Smooth muscle cell (in vitro differentiated cells): ENCODE data around the gene ELN. TPM values are rescaled to one million over a fixed set of nuclear protein-coding genes. Genes with fewer than 3 reads are reported as not detected.

Experiments used
- DNase-seq: peaks from one replicate; lab custom pipeline; 2025; ENCODE audit not compliant: unreplicated experiment; lab: John Stamatoyannopoulos, UW
- H2AFZ ChIP-seq: fragments of 200-600 bp; sonication (generic); 2 replicates; pipeline ENCODE4 v1.6.0; 2016; ENCODE audit warnings: antibody characterized with exemption, low read depth, mild to moderate bottlenecking
- H3F3A ChIP-seq: fragments of 200-600 bp; sonication (generic); 2 replicates; pipeline ENCODE4 v1.6.0; 2017; ENCODE audit warnings: antibody characterized with exemption, low read depth
- H3K27ac ChIP-seq: fragments of 200-600 bp; sonication (generic); 2 replicates; pipeline ENCODE4 v1.5.1; 2016; ENCODE audit warnings: low read depth, mild to moderate bottlenecking
- H3K27me3 ChIP-seq: fragments of 200-600 bp; sonication (generic); 2 replicates; pipeline ENCODE4 v1.6.1; 2016; ENCODE audit warnings: low read depth, mild to moderate bottlenecking
- H3K36me3 ChIP-seq: fragments of 200-600 bp; sonication (generic); 2 replicates; pipeline ENCODE4 v1.5.1; 2016; ENCODE audit warnings: low read depth
- H3K4me1 ChIP-seq: fragments of 200-600 bp; sonication (generic); 2 replicates; pipeline ENCODE4 v1.5.1; 2016; ENCODE audit warnings: low read depth
- H3K4me2 ChIP-seq: fragments of 200-600 bp; sonication (generic); 2 replicates; pipeline ENCODE4 v1.6.0; 2016; ENCODE audit warnings: mild to moderate bottlenecking
- H3K4me3 ChIP-seq: fragments of 200-600 bp; sonication (generic); 2 replicates; pipeline ENCODE4 v1.5.1; 2016; ENCODE audit warnings: mild to moderate bottlenecking
- H3K79me2 ChIP-seq: fragments of 200-600 bp; sonication (generic); 2 replicates; pipeline ENCODE4 v1.6.0; 2016; ENCODE audit warnings: low read depth, mild to moderate bottlenecking
- H3K9ac ChIP-seq: fragments of 200-600 bp; sonication (generic); 2 replicates; pipeline ENCODE4 v1.6.0; 2016; ENCODE audit warnings: low read depth
- H3K9me3 ChIP-seq: fragments of 200-600 bp; sonication (generic); replicated peaks from 2 replicates; pipeline ENCODE4 v1.5.1; 2016; ENCODE audit warnings: low read depth
- H4K20me1 ChIP-seq: fragments of 200-600 bp; sonication (generic); 2 replicates; pipeline ENCODE4 v1.6.0; 2016; ENCODE audit warnings: low read depth
- WGBS: methylation state at CpG from one replicate; pipeline ENCODE4 v1.1.7; 2016; ENCODE audit warnings: low lambda C conversion rate; 5-methylcytosine and 5-hydroxymethylcytosine counted together
- polyA plus RNA-seq: library from polyadenylated mRNA; unstranded; fragments of >200 nt; fragmentation: Nextera tagmentation; extraction: Ambion mirVana; gene quantifications from 2 replicates; pipeline ENCODE4 v1.2.1, GENCODE V29; 2016
- total RNA-seq: library from RNA; depleted of rRNA; stranded (reverse); fragments of >200 nt; gene quantifications from 2 replicates; pipeline ENCODE4 v1.2.3, GENCODE V29; 2014
- TF ChIP-seq, protein P1 (sequence below): fragments of 200-600 bp; sonication (generic); IDR thresholded peaks from 2 replicates; pipeline ENCODE4 v1.5.1; 2017; ENCODE audit warnings: borderline replicate concordance, mild to moderate bottlenecking, antibody characterized with exemption; ENCODE audit not compliant: insufficient read depth, poor library complexity, severe bottlenecking

Gene ELN
- total and polyA plus RNA-seq, 2 experiments from 2014 or later, result 0.13 TPM; not detected in 1

DNA sequence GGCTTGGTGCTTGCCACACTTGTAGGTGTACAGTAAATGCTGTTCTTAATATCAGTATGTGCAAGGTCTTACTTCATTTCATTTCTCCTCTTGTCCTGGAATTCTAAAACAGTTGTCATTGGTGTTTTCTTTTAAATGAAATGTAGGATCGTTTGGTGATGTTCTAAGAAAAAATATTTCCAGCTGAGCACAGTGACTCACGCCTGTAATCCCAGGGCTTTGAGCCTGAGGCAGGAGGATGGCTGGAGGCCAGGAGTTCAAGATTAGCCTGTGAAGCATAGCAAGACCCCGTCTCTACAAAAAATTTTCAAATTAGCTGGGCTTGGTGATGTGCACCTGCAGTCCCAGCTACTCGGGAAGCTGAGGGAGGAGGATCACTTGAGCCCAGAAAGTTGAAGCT is 32.6 kb upstream of the ELN start:
- no peaks in the 10 kb centered on the region for H3K9me3 ChIP-seq
- no peak overlapping the region for H2AFZ ChIP-seq
- DNase-seq, result no peak
- H3K27ac ChIP-seq, result no peak overlapping the region
- no peaks in the 10 kb centered on the region for H3K79me2 ChIP-seq
- H3K36me3 ChIP-seq, result no peaks in the 10 kb centered on the region
- H3K9ac ChIP-seq, result no peak overlapping the region
- H3F3A ChIP-seq, result no peaks in the 10 kb centered on the region
- no peak overlapping the region for H3K4me3 ChIP-seq
- H3K4me2 ChIP-seq, result no peak overlapping the region
- WGBS, result 53% methylated on average over 4 of the region's 4 CpGs
- TF ChIP-seq, protein P1, sequence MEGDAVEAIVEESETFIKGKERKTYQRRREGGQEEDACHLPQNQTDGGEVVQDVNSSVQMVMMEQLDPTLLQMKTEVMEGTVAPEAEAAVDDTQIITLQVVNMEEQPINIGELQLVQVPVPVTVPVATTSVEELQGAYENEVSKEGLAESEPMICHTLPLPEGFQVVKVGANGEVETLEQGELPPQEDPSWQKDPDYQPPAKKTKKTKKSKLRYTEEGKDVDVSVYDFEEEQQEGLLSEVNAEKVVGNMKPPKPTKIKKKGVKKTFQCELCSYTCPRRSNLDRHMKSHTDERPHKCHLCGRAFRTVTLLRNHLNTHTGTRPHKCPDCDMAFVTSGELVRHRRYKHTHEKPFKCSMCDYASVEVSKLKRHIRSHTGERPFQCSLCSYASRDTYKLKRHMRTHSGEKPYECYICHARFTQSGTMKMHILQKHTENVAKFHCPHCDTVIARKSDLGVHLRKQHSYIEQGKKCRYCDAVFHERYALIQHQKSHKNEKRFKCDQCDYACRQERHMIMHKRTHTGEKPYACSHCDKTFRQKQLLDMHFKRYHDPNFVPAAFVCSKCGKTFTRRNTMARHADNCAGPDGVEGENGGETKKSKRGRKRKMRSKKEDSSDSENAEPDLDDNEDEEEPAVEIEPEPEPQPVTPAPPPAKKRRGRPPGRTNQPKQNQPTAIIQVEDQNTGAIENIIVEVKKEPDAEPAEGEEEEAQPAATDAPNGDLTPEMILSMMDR, result no peak
- H3K4me1 ChIP-seq, result no peaks in the 10 kb centered on the region
- no peaks in the 10 kb centered on the region for H4K20me1 ChIP-seq
- H3K27me3 ChIP-seq, result no peaks in the 10 kb centered on the region

DNA sequence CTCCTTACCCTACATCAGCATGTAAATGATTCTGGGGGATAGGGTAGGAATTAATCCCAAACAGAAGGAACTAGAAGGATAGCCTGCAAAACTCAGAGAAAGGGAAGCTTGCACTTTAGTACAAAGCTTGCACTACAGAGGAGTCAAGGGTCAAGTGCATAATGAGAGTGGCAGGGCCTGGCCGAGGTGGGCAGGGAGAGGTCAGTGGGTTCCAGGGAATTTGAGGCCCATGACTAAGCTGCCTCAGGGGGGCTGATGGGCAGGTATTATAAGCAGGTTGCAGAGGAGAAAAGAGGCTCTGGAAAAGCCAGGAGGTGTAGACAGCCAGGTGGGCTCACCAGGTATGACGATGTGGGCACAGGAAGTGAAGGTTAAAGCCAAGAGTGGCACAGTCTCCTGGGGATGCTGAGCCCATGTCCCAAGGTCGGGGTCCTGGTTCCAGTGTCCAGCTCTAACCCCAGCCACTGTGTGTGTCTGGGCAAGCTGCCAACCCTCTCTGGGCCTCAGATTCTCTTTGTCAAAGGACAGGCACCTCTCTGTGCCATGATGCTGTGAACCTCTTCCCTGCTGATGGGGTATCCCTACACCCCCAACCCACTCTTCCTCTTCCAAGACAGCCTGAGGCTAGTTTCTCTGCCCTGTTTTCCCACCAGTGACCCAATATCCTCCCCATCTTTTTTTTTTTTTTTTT is 32.0 kb upstream of the ELN start:
- Histone ChIP-seq H3K27me3 (no peaks in the 10 kb centered on the region), H3F3A (no peaks in the 10 kb centered on the region), H3K36me3 (no peaks in the 10 kb centered on the region), H3K9me3 (no peaks in the 10 kb centered on the region), H2AFZ (no peak overlapping the region), H3K4me2 (no peak overlapping the region), H3K4me3 (no peak overlapping the region), H3K27ac (no peak overlapping the region), H3K79me2 (no peaks in the 10 kb centered on the region), H3K9ac (no peak overlapping the region), H3K4me1 (no peaks in the 10 kb centered on the region), H4K20me1 (no peaks in the 10 kb centered on the region)
- TF ChIP-seq, protein P1, result no peak
- WGBS, result 82% methylated on average over 3 of the region's 3 CpGs
- no peak for DNase-seq

DNA sequence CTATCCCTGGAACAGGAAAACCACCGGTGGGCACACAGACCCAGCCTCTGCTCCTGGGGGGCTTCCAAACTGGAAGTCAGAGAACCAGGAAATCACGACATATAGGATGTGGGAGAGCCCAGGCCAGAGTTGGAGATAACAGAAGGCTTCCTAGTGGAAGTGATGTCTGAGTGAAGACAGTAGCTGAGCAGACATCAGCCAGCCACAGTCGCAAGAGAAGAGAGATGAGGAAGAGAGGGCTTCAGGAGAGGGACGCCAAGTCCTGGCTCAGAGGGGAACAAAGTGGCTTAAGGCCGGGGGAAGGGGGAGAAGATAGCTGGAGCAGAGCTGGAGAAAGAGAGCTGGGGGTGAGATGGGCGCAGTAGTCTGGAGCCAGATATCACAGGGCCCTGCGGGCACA is 30.9 kb upstream of the ELN start:
- Histone ChIP-seq H3K9me3 (no peaks in the 10 kb centered on the region), H3K27ac (no peak overlapping the region), H3F3A (no peaks in the 10 kb centered on the region), H3K27me3 (no peaks in the 10 kb centered on the region), H3K4me1 (no peaks in the 10 kb centered on the region), H2AFZ (no peak overlapping the region), H3K9ac (no peak overlapping the region), H3K79me2 (no peaks in the 10 kb centered on the region), H3K4me2 (no peak overlapping the region), H4K20me1 (no peaks in the 10 kb centered on the region), H3K4me3 (no peak overlapping the region), H3K36me3 (no peaks in the 10 kb centered on the region)
- DNase-seq, result no peak
- TF ChIP-seq, protein P1, result no peak
- WGBS, result 41% methylated on average over 7 of the region's 7 CpGs
